Neural crest cell (in vitro differentiated cells): Measurements from ENCODE around the gene ZNF728. TPM values are rescaled to one million over a fixed set of nuclear protein-coding genes. Genes with fewer than 3 reads are reported as not detected.

Source experiments
- DNase-seq: peaks from one replicate; pipeline ENCODE4 v3.0.0; 2021; ENCODE audit warnings: low read depth, mixed read lengths, low spot score
- H3K27ac Mint-ChIP-seq: one replicate; pipeline ENCODE4 v1.8.0; 2021; ENCODE audit warnings: mild to moderate bottlenecking, mixed read lengths; ENCODE audit not compliant: unreplicated experiment
- H3K27me3 Mint-ChIP-seq: 2 replicates; pipeline ENCODE4 v1.8.0; 2021; ENCODE audit warnings: low read depth, mild to moderate bottlenecking, mixed read lengths
- H3K36me3 Mint-ChIP-seq: 2 replicates; pipeline ENCODE4 v1.8.0; 2021; ENCODE audit warnings: low read depth, mild to moderate bottlenecking, mixed read lengths
- H3K4me1 Mint-ChIP-seq: 2 replicates; pipeline ENCODE4 v1.8.0; 2021; ENCODE audit warnings: mixed read lengths
- H3K4me3 Mint-ChIP-seq: one replicate; pipeline ENCODE4 v1.8.0; 2021; ENCODE audit warnings: mild to moderate bottlenecking, mixed read lengths
- H3K9me3 Mint-ChIP-seq: 2 replicates; pipeline ENCODE4 v1.8.0; 2021; ENCODE audit warnings: mixed read lengths
- long read RNA-seq: library from polyadenylated mRNA; unstranded; transcript quantifications from one replicate; pipeline ENCODE4 v2.0.0, GENCODE V29; 2020
- total RNA-seq: library from RNA; stranded (reverse); gene quantifications from 2 replicates; pipeline ENCODE4 v1.2.1, GENCODE V29; 2021
- TF ChIP-seq, protein P1 (sequence below): fragments of 200-600 bp; sonication (generic); conservative IDR thresholded peaks from 2 replicates; pipeline ENCODE4 v1.5.0; 2021; ENCODE audit warnings: antibody characterized with exemption, mild to moderate bottlenecking

ZNF728 gene
- not detected in 2 replicates for total RNA-seq
- long read RNA-seq, result 0 reads

- Mint-ChIP-seq H3K9me3 (peaks cover 5% of the 10 kb centered on the region), H3K27me3 (no peaks in the 10 kb centered on the region), H3K4me3 (no peak within 1 kb of the TSS), H3K4me1 (no peaks in the 10 kb centered on the region), H3K36me3 (peaks cover 6% of the 10 kb centered on the region), H3K27ac (no peak within 1 kb of the TSS)
- no peak for DNase-seq
- TF ChIP-seq, protein P1, sequence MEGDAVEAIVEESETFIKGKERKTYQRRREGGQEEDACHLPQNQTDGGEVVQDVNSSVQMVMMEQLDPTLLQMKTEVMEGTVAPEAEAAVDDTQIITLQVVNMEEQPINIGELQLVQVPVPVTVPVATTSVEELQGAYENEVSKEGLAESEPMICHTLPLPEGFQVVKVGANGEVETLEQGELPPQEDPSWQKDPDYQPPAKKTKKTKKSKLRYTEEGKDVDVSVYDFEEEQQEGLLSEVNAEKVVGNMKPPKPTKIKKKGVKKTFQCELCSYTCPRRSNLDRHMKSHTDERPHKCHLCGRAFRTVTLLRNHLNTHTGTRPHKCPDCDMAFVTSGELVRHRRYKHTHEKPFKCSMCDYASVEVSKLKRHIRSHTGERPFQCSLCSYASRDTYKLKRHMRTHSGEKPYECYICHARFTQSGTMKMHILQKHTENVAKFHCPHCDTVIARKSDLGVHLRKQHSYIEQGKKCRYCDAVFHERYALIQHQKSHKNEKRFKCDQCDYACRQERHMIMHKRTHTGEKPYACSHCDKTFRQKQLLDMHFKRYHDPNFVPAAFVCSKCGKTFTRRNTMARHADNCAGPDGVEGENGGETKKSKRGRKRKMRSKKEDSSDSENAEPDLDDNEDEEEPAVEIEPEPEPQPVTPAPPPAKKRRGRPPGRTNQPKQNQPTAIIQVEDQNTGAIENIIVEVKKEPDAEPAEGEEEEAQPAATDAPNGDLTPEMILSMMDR, result no peak
These were observed at the start of gene ZNF728 for GRCh38 chr19:23002690-23003422. TSS of gene ZNF728 (minus strand) at chr19:23003176. CDS start at chr19:23003030, 146 bp downstream.

DNA sequence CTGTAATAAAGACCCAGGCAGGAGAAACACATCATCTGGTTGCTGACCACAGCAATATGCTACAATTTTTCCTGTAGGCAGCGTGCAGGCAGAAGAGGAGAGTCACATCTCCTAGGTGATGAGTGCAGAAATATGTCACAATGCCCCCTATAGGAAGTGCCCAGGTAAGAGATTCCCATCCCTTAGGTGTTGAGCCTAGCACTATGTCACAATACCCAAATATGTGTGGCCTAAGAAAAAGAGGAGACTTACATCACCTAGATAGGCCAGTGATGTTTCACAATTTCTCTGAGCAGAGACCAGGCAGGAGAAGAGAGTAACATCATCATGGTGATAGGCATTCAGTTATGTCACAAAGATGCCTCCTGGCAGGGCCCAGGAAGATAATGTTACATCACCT, 49.4 kb upstream of the ZNF728 start:
- Mint-ChIP-seq H3K9me3 (peaks cover 31% of the 10 kb centered on the region), H3K27ac (no peak overlapping the region), H3K4me1 (no peaks in the 10 kb centered on the region), H3K36me3 (peaks cover 13% of the 10 kb centered on the region), H3K27me3 (no peaks in the 10 kb centered on the region), H3K4me3 (no peak overlapping the region)
- TF ChIP-seq, protein P1, result no peak
- DNase-seq, result no peak

GRCh38 chr19:23049256-23049655, 46.3 kb upstream of the ZNF728 start:
- Mint-ChIP-seq H3K9me3 (peaks cover 29% of the 10 kb centered on the region), H3K36me3 (peaks cover 10% of the 10 kb centered on the region)

DNA sequence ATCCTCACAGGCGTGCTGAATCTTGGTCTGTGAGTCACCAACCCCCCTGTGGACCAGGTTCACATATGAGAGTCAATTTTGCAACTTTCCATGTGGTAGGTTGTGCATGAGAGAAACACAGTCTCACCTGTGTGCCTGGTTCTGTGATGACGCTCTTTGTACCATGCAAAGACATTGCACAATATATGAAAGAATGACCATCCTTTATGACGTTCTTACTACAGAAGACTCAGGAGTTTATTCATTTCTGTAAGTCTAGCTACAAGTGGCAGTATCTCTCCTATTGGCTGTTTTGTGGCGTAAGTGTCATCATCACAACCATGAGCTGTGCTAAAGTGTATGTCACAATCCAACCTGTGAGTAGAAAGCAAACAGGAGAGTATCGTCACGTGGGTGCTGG, 43.8 kb upstream of the ZNF728 start:
- TF ChIP-seq, protein P1, result no peak
- DNase-seq, result no peak
- Mint-ChIP-seq H3K27me3 (no peaks in the 10 kb centered on the region), H3K4me3 (no peak overlapping the region), H3K9me3 (peaks cover 23% of the 10 kb centered on the region), H3K4me1 (no peaks in the 10 kb centered on the region), H3K36me3 (peaks cover 10% of the 10 kb centered on the region), H3K27ac (no peak overlapping the region)

More at GRCh38 chr19:23049256-23049655, 46.3 kb upstream of the ZNF728 start:
- Mint-ChIP-seq H3K27ac (no peak overlapping the region), H3K4me1 (no peaks in the 10 kb centered on the region), H3K4me3 (no peak overlapping the region), H3K27me3 (no peaks in the 10 kb centered on the region)
- TF ChIP-seq, protein P1, result no peak
- DNase-seq, result no peak

GRCh38 chr19:23033721-23034120, 30.7 kb upstream of the ZNF728 start:
- no peak for DNase-seq

More at GRCh38 chr19:23033721-23034120, 30.7 kb upstream of the ZNF728 start:
- Mint-ChIP-seq H3K36me3 (peaks cover 13% of the 10 kb centered on the region), H3K27me3 (no peaks in the 10 kb centered on the region), H3K27ac (no peak overlapping the region), H3K4me3 (no peak overlapping the region), H3K4me1 (no peaks in the 10 kb centered on the region), H3K9me3 (peaks cover 10% of the 10 kb centered on the region)
- TF ChIP-seq, protein P1, result no peak
